HL-60/S4 treated with retinoic acid at 250 ng/mL for 4 days and 3 days (cell line): ENCODE measurements around the gene TMEM181.

Experiments
- in situ Hi-C: fragments of 300-500 bp; cut with MboI; formaldehyde crosslinking; loops from 2 replicates; pipeline ENCODE4 v1.7.0; 2022; ENCODE audit warnings: low sequenced_read_pairs

TMEM181 gene

DNA sequence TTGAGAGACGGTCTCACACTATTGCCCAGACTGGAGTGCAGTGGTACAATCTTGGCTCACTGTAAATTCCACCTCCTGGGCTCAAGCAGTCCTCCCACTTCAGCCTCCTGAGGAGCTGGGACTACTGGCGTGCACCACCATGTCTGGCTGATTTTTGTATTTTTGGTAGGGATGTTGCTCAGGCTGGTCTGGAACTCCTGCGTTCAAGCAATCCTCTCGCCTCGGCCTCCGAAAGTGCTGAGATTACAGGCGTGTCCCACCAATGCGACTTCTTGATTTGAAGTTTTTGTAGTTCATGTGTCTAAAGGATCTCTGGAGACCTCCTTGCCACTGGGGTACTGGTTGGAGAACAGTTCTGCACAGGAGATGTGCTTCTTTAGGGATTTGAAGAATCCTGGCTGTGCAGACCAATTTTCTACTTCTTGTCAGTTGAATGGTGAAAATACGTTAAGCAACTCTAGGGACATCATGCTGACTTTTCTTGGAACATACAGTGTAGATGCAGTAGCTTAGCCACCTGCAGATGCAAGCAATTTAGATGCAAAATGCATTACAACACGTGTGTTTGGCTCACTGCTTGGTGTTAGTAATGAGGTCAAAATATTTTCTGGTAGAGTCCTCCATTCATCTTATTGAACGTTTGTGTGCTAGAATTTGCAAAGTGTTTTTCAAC is 118.2 kb downstream of the TMEM181 start:
- in situ Hi-C loops: no loop called here

- in situ Hi-C loops: no loop called here
Observed at GRCh38 chr6:158680015-158680414, 120.1 kb downstream of the TMEM181 start.

- in situ Hi-C loops: no loop called here
Observed at GRCh38 chr6:158680481-158680880, 120.6 kb downstream of the TMEM181 start.

DNA sequence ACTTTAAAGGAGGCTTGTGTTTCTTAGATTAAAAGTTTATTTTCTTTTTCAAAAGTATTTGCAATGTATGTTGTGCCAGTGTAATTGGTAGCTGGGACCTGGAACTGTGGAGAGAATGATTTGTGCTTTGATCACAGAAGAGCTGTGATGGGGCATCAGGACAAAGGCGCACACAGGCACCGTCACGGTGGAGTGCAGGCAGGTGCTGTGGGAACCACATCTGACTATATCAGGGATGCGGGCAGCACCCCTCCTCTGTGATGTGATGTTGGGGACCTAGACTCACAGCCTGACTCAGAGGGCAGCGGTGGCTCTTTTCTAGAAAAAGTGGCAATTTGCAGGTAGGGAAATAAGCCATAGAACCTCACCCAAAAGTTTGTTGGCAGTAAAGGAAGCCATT is 124.4 kb downstream of the TMEM181 start:
- in situ Hi-C loops: no loop called here

GRCh38 chr6:158684745-158685324 is 124.9 kb downstream of the TMEM181 start:
- in situ Hi-C loops: no loop called here
